Right lobe of liver (tissue), 6 donors: ENCODE measurements around the gene UBQLN3. TPM values are rescaled to one million over a fixed set of nuclear protein-coding genes. Genes with fewer than 3 reads are reported as not detected.

Source experiments
- ATAC-seq, 4 donors: fragments of 200-7000 bp; cut with Tn5 transposase; one replicate each; pipeline ENCODE4 v1.9.1; 2020; ENCODE audit warnings: mild to moderate bottlenecking in 4 of 4, moderate library complexity in 4 of 4
- DNase-seq, 3 donors: peaks; one replicate each; pipeline ENCODE4 v3.0.0-alpha.2; 2020
- H3K27ac ChIP-seq, 3 donors: fragments of 200-600 bp; one replicate each; pipeline ENCODE4 v1.8.0; 2022
- H3K27me3 ChIP-seq, 2 donors: fragments of 200-600 bp; one replicate each; pipeline ENCODE4 v1.8.0; 2022
- H3K36me3 ChIP-seq, 4 donors: fragments of 200-600 bp; sonication (generic) in 1 of 4; one replicate each; pipeline versions ENCODE4 v1.5.1 to v1.8.0; 2017 to 2022; ENCODE audit warnings: control low read depth in 1 of 4
- H3K4me1 ChIP-seq, 4 donors: fragments of 200-600 bp; sonication (generic) in 1 of 4; one replicate each; pipeline versions ENCODE4 v1.5.1 to v1.8.0; 2017 to 2022; ENCODE audit warnings: control low read depth in 1 of 4
- H3K4me3 ChIP-seq, 3 donors: fragments of 200-600 bp; one replicate each; pipeline ENCODE4 v1.8.0; 2022
- H3K9me3 ChIP-seq, 4 donors: fragments of 200-600 bp; sonication (generic) in 1 of 4; one replicate each; pipeline versions ENCODE4 v1.5.1 to v1.8.0; 2017 to 2022; ENCODE audit warnings: control low read depth in 1 of 4
- POLR2A ChIP-seq: fragments of 450-650 bp; IDR thresholded peaks from one replicate; pipeline ENCODE4 v1.6.1; 2017; ENCODE audit warnings: antibody characterized with exemption, mild to moderate bottlenecking
- WGBS: methylation state at CpG from one replicate; pipeline ENCODE4 v1.1.6; 2018; ENCODE audit warnings: low coverage, low lambda C conversion rate; ENCODE audit not compliant: insufficient coverage; ENCODE audit errors: missing lambda C conversion rate; 5-methylcytosine and 5-hydroxymethylcytosine counted together
- intact Hi-C, 2 donors: fragments of 100-400 bp; cut with DNase I; formaldehyde crosslinking; loops; one replicate each; pipeline versions ENCODE4 v1.11.2 to v1.14.1; 2022
- total RNA-seq, 6 experiments: library from RNA; depleted of rRNA in 2 of 6; stranded (reverse); fragments of >200 nt in 2 of 6; fragmentation: NEBNext Ultra II Directional in 3 of 6; extraction: Animal tissue kit (Norgen Biotek cat#: 25700) in 3 of 6; gene quantifications; one replicate each; pipeline versions ENCODE4 v1.1.0 to v1.2.4, GENCODE V29; 2016 to 2023
- TF ChIP-seq, protein P1 (sequence below), 4 donors: fragments of 200-600 bp in 3 of 4; fragments of 450-650 bp in 1 of 4; IDR thresholded peaks; one replicate each; pipeline versions ENCODE4 v1.5.1 to v1.8.0; 2016 to 2022; ENCODE audit warnings: antibody characterized with exemption in 4 of 4, mild to moderate bottlenecking in 2 of 4
- donor health status: DM: no; HTN: yes; CAD: no.
- donor health status: DM: no; HTN: no; CAD: no.
- donor health status: DM: no; HTN: no; CAD: no.
- donor health status: DM: no; HTN: yes; CAD: no.
- donor health status: DM: no; HTN: yes; CAD: no.

Gene UBQLN3
- total RNA-seq, 6 experiments from 2014 or later: 0.12 TPM; not detected in 5

DNA sequence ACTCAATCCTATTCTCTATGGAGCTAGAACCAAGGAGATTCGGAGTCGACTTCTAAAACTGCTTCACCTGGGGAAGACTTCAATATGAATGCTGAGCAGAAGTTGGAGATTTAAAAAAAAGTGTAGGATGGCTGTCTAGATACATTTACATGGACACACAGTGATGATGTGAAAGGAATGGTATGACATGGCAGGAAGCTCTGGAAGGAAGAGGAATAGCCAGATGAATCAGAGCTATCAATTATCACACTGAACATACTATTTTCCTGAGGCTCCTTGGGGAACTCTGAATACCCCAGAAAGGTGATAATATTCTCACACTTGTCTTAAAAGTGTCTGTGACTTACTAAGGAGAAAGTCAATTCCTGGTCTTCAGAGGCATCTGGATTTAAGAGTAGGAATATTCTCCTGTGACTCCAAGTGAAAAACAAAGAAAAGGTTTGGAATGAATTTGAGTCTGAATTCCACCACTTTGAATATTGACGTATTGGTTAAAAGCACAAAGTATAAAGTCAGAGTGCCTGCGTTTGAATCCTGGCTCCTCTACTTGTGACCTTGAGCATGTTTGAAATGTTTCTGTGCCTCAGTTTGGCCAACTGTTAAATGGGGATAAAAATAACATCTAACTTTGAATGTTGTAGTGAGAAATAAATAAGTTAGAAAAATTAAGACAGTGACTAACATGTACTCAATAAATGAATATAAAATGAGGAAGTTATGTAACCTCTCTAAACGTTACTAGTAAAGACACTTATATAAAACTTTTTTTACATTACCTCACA, 20.0 kb downstream of the UBQLN3 start:
- intact Hi-C loops: no loop called here
- ATAC-seq: no peak

DNA sequence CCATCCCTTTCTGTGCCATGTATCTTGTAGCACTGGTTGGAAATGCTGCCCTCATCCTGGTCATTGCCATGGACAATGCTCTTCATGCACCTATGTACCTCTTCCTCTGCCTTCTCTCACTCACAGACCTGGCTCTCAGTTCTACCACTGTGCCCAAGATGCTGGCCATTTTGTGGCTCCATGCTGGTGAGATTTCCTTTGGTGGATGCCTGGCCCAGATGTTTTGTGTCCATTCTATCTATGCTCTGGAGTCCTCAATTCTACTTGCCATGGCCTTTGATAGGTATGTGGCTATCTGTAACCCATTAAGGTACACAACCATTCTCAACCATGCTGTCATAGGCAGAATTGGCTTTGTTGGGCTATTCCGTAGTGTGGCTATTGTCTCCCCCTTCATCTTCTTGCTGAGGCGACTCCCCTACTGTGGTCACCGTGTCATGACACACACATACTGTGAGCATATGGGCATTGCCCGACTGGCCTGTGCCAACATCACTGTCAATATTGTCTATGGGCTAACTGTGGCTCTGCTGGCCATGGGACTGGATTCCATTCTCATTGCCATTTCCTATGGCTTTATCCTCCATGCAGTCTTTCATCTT, 20.9 kb downstream of the UBQLN3 start:
- Histone ChIP-seq H3K9me3 (no peaks in the 10 kb centered on the region), H3K4me1 (no peaks in the 10 kb centered on the region), H3K27me3 (no peaks in the 10 kb centered on the region), H3K27ac (no peak overlapping the region), H3K4me3 (no peak overlapping the region), H3K36me3 (no peaks in the 10 kb centered on the region)
- TF ChIP-seq POLR2A: no peak
- TF ChIP-seq, protein P1, sequence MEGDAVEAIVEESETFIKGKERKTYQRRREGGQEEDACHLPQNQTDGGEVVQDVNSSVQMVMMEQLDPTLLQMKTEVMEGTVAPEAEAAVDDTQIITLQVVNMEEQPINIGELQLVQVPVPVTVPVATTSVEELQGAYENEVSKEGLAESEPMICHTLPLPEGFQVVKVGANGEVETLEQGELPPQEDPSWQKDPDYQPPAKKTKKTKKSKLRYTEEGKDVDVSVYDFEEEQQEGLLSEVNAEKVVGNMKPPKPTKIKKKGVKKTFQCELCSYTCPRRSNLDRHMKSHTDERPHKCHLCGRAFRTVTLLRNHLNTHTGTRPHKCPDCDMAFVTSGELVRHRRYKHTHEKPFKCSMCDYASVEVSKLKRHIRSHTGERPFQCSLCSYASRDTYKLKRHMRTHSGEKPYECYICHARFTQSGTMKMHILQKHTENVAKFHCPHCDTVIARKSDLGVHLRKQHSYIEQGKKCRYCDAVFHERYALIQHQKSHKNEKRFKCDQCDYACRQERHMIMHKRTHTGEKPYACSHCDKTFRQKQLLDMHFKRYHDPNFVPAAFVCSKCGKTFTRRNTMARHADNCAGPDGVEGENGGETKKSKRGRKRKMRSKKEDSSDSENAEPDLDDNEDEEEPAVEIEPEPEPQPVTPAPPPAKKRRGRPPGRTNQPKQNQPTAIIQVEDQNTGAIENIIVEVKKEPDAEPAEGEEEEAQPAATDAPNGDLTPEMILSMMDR (IDR thresholded peaks at IDR 0.05): no peak
- 43% methylated on average over 3 of the region's 4 CpGs for WGBS
- ATAC-seq (no peak), DNase-seq (no peak)
- intact Hi-C loops: no loop called here

More for the DNA sequence above, 20.0 kb downstream of the UBQLN3 start:
- no peaks in the 10 kb centered on the region for H3K9me3 ChIP-seq
- no peaks in the 10 kb centered on the region for H3K36me3 ChIP-seq
- no peaks in the 10 kb centered on the region for H3K4me1 ChIP-seq
- H3K27ac ChIP-seq: no peak overlapping the region
- WGBS: 40% methylated on average over 5 of the region's 5 CpGs
- no peak for DNase-seq
- no peaks in the 10 kb centered on the region for H3K27me3 ChIP-seq
- H3K4me3 ChIP-seq: no peak overlapping the region
- no peak for TF ChIP-seq POLR2A
- TF ChIP-seq, protein P1 (IDR thresholded peaks at IDR 0.05): no peak

DNA sequence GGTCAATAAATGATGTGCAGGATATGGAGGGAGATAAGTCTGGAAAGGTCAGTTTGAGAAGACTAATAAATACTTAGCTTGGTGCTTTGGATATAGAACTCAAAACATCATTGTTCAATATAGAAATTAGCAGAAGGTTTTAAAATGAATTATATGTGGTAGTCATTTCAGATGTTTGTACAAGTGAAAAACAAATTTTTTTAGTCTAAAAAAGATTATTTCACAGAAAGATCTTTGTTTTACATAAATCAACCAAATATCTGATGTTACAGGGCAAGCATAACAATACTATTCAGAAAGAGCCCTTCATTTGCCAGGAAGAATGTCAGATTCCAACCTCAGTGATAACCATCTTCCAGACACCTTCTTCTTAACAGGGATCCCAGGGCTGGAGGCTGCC, 21.4 kb downstream of the UBQLN3 start, which contains the start of gene OR52D1:
Gene OR52D1, plus strand, starts transcription at position 301 of the 400 bp plus-strand sequence. Its CDS starts 22 bp downstream, at position 323.
- H3K36me3 ChIP-seq: no peaks in the 10 kb centered on the region
- no peaks in the 10 kb centered on the region for H3K9me3 ChIP-seq
- H3K27ac ChIP-seq: no peak within 1 kb of the TSS
- no peaks in the 10 kb centered on the region for H3K4me1 ChIP-seq
- TF ChIP-seq, protein P1 (IDR thresholded peaks at IDR 0.05): no peak
- TF ChIP-seq POLR2A: no peak
- H3K27me3 ChIP-seq: no peaks in the 10 kb centered on the region
- no peak for ATAC-seq
- H3K4me3 ChIP-seq: no peak within 1 kb of the TSS
- DNase-seq: no peak
- intact Hi-C loops: no loop called here

DNA sequence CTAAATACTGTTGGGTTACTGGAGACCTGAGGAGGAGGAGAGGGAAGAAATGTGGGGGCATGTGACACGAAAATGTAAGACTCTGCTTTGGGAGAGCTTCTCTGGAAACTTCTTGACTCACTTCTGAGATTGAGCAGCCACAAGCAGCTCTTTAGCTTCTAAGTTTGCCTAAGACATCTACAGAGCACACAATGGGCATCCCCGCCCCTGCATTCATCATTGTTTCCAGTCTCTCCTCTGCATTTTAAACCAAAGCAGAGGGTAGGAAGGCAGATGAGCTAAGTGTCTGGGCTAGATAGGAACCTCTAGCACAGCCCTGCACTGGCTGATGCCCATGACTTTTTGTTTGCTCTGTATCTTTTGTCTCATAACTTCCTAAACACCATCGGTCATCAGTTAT, 23.3 kb downstream of the UBQLN3 start:
- TF ChIP-seq, protein P1 (IDR thresholded peaks at IDR 0.05): no peak
- TF ChIP-seq POLR2A: no peak
- no peaks in the 10 kb centered on the region for H3K4me1 ChIP-seq
- intact Hi-C loops: no loop called here
- 52% methylated on average over 3 of the region's 3 CpGs for WGBS
- DNase-seq: no peak
- ATAC-seq: no peak
- no peaks in the 10 kb centered on the region for H3K9me3 ChIP-seq
- no peak overlapping the region for H3K27ac ChIP-seq
- H3K4me3 ChIP-seq: no peak overlapping the region
- no peaks in the 10 kb centered on the region for H3K36me3 ChIP-seq
- H3K27me3 ChIP-seq: no peaks in the 10 kb centered on the region
